Sigmoid colon (tissue), 7 donors: ENCODE data around the gene P2RY12. TPM values are rescaled to one million over a fixed set of nuclear protein-coding genes. Genes with fewer than 3 reads are reported as not detected.

Experiments used
- DNase-seq: peaks from one replicate; pipeline ENCODE4 v3.0.0-alpha.2; 2019
- H3K27ac ChIP-seq, 4 donors: fragments of 200-600 bp; sonication (generic); one replicate each; pipeline ENCODE4 v1.5.1; 2016 to 2019; ENCODE audit warnings: mild to moderate bottlenecking in 1 of 4
- H3K27me3 ChIP-seq, 3 donors: fragments of 200-600 bp; sonication (generic); one replicate each; pipeline ENCODE4 v1.5.1; 2019; ENCODE audit warnings: mild to moderate bottlenecking in 1 of 3
- H3K36me3 ChIP-seq, 4 donors: fragments of 200-600 bp; sonication (generic); one replicate each; pipeline ENCODE4 v1.5.1; 2016 to 2019
- H3K4me1 ChIP-seq, 4 donors: fragments of 200-600 bp; sonication (generic); one replicate each; pipeline ENCODE4 v1.5.1; 2017 to 2019
- H3K4me3 ChIP-seq, 4 donors: fragments of 200-600 bp; sonication (generic); one replicate each; pipeline ENCODE4 v1.5.1; 2017 to 2019; ENCODE audit warnings: mild to moderate bottlenecking in 2 of 4, moderate library complexity in 1 of 4
- H3K9me3 ChIP-seq, 4 donors: fragments of 200-600 bp in 3 of 4; sonication (generic) in 3 of 4; one replicate each; pipeline versions ENCODE4 v1.5.1 to v1.6.1; 2013 to 2019
- CTCF ChIP-seq, 4 experiments: fragments of 450-650 bp in 3 of 4; fragments of 200-600 bp in 1 of 4; IDR thresholded peaks; one replicate each; pipeline ENCODE4 v1.5.1; 2016 to 2019; ENCODE audit warnings: antibody characterized with exemption in 4 of 4, mild to moderate bottlenecking in 3 of 4, moderate library complexity in 2 of 4
- EP300 ChIP-seq, 4 donors: sonication (generic); formaldehyde crosslinking; IDR thresholded peaks; one replicate each; pipeline ENCODE4 v1.6.1; 2017; ENCODE audit warnings: antibody characterized with exemption in 4 of 4
- POLR2A ChIP-seq, 2 donors: fragments of 450-650 bp; IDR thresholded peaks; one replicate each; pipeline ENCODE4 v1.6.1; 2016; ENCODE audit warnings: antibody characterized with exemption in 2 of 2, mild to moderate bottlenecking in 2 of 2, moderate library complexity in 2 of 2
- POLR2AphosphoS5 ChIP-seq, 4 donors: sonication (generic); formaldehyde crosslinking; IDR thresholded peaks; one replicate each; pipeline ENCODE4 v1.6.1; 2017; ENCODE audit warnings: antibody characterized with exemption in 4 of 4
- WGBS, 2 donors: extraction: QIAGEN DNeasy Blood & Tissue Kit; methylation state at CpG; one replicate each; pipeline ENCODE4 v1.1.7; 2013; 5-methylcytosine and 5-hydroxymethylcytosine counted together
- intact Hi-C: fragments of 100-400 bp; cut with DNase I; formaldehyde crosslinking; loops from one replicate; pipeline ENCODE4 v1.15.1; 2023
- polyA plus RNA-seq, 3 donors: library from polyadenylated mRNA; stranded (reverse); fragments of 200-250 nt; gene quantifications; one replicate each; pipeline ENCODE4 v1.2.3, GENCODE V29; 2013
- total RNA-seq, 4 donors: library from RNA; depleted of rRNA; stranded (reverse); fragments of >200 nt; gene quantifications; one replicate each; pipeline ENCODE4 v1.1.0, GENCODE V29; 2016
- donor health status: healthy with polysubstance abuse.
- donor health status: Bipolar disorder and iron deficiency.
- donor health status: healthy.

The P2RY12 gene
- total and polyA plus RNA-seq, 7 donors, result 0.60 to 9.3 (median 2.1) TPM

- no peak overlapping the region for H3K4me3 ChIP-seq
- no peaks in the 10 kb centered on the region for H3K36me3 ChIP-seq
- H3K27me3 ChIP-seq, result no peaks in the 10 kb centered on the region
- no peak for DNase-seq
- H3K4me1 ChIP-seq, result peaks cover 0 to 3% (median 0%) of the 10 kb centered on the region in 4 donors
- no peaks in the 10 kb centered on the region for H3K9me3 ChIP-seq
- 77 to 90% methylated on average over 5 of the region's 5 CpGs for WGBS, 2 donors
- H3K27ac ChIP-seq, result no peak overlapping the region
- intact Hi-C loops, result no loop called here
- TF ChIP-seq POLR2A (IDR thresholded peaks at IDR 0.05), result no peak
- no peak for TF ChIP-seq EP300 (IDR thresholded peaks at IDR 0.05)
- no peak for TF ChIP-seq POLR2AphosphoS5 (IDR thresholded peaks at IDR 0.05)
- no peak for TF ChIP-seq CTCF (IDR thresholded peaks at IDR 0.05)
Observed at GRCh38 chr3:151387432-151387831, 2.9 kb upstream of the P2RY12 start.

GRCh38 chr3:151386056-151386455 lies 1.5 kb upstream of the P2RY12 start:
- WGBS, 2 donors, result 95 to 96% methylated on average over 4 of the region's 4 CpGs
- H3K36me3 ChIP-seq, result no peaks in the 10 kb centered on the region
- peaks cover 0 to 3% (median 0%) of the 10 kb centered on the region in 4 donors for H3K4me1 ChIP-seq
- no peak overlapping the region for H3K27ac ChIP-seq
- H3K4me3 ChIP-seq, result no peak overlapping the region
- H3K9me3 ChIP-seq, result no peaks in the 10 kb centered on the region
- H3K27me3 ChIP-seq, result no peaks in the 10 kb centered on the region
- DNase-seq, result no peak
- intact Hi-C loops, result no loop called here
- no peak for TF ChIP-seq EP300 (IDR thresholded peaks at IDR 0.05)
- no peak for TF ChIP-seq CTCF (IDR thresholded peaks at IDR 0.05)
- no peak for TF ChIP-seq POLR2A (IDR thresholded peaks at IDR 0.05)
- TF ChIP-seq POLR2AphosphoS5 (IDR thresholded peaks at IDR 0.05), result no peak

GRCh38 chr3:151383956-151384355 lies 597 bp downstream of the P2RY12 start:
- intact Hi-C loops, result no loop called here
- H3K9me3 ChIP-seq, result no peaks in the 10 kb centered on the region
- no peak for DNase-seq
- H3K27me3 ChIP-seq, result no peaks in the 10 kb centered on the region
- H3K27ac ChIP-seq, result peak overlapping the region in 1 of 4 donors; percentile 8
- WGBS, 2 donors, result 41 to 79% methylated on average over 3 of the region's 3 CpGs
- H3K36me3 ChIP-seq, result no peaks in the 10 kb centered on the region
- peaks cover 0 to 3% (median 0%) of the 10 kb centered on the region in 4 donors for H3K4me1 ChIP-seq
- TF ChIP-seq EP300 (IDR thresholded peaks at IDR 0.05), result no peak
- no peak for TF ChIP-seq POLR2AphosphoS5 (IDR thresholded peaks at IDR 0.05)
- no peak for TF ChIP-seq POLR2A (IDR thresholded peaks at IDR 0.05)
- no peak for TF ChIP-seq CTCF (IDR thresholded peaks at IDR 0.05)
- peak overlapping the region; percentile 10 to 25 (median 18) for H3K4me3 ChIP-seq

GRCh38 chr3:151383111-151383510 lies 1.4 kb downstream of the P2RY12 start:
- Histone ChIP-seq H3K9me3 (no peaks in the 10 kb centered on the region), H3K27ac (no peak overlapping the region), H3K4me1 (peaks cover 0 to 3% (median 0%) of the 10 kb centered on the region in 4 donors), H3K27me3 (no peaks in the 10 kb centered on the region), H3K36me3 (no peaks in the 10 kb centered on the region), H3K4me3 (peak overlapping the region in 1 of 4 donors; percentile 23)
- intact Hi-C loops, result no loop called here
- WGBS, 2 donors, result 58 to 67% methylated on average over 2 of the region's 2 CpGs
- no peak for DNase-seq
- TF ChIP-seq CTCF (IDR thresholded peaks at IDR 0.05) (no peak), EP300 (IDR thresholded peaks at IDR 0.05) (no peak), POLR2A (IDR thresholded peaks at IDR 0.05) (no peak), POLR2AphosphoS5 (IDR thresholded peaks at IDR 0.05) (no peak)

GRCh38 chr3:151382671-151383070 lies 1.9 kb downstream of the P2RY12 start:
- 27 to 55% methylated on average over 5 of the region's 5 CpGs for WGBS, 2 donors
- H3K4me1 ChIP-seq, result peaks cover 0 to 3% (median 0%) of the 10 kb centered on the region in 4 donors
- H3K27ac ChIP-seq, result no peak overlapping the region
- H3K36me3 ChIP-seq, result no peaks in the 10 kb centered on the region
- H3K4me3 ChIP-seq, result no peak overlapping the region
- intact Hi-C loops, result no loop called here
- no peaks in the 10 kb centered on the region for H3K9me3 ChIP-seq
- DNase-seq, result no peak
- H3K27me3 ChIP-seq, result no peaks in the 10 kb centered on the region
- TF ChIP-seq POLR2AphosphoS5 (IDR thresholded peaks at IDR 0.05), result no peak
